ENCODE data around the gene OR4K17.

OR4K17 gene

DNA sequence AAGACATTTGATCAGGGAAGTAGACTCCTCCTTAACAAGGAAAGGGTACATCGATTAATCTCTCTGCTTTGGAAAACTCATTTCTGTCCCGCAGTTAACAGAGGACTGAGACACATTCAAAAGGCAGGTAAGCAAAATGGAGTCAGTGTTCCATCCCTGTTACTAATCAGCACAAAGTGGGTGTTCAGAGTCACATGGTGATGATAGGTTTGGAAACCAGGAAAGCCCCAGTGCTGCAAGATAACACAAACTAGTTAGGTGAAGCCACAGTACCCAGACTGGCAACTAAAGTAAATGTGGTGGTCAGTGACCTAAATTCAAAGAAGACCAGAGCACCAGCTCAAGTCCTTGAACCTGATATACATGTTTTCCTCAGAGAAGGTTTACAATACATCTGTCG lies 1.8 kb downstream of the OR4K17 start:
- TF ChIP-seq, protein P1, sequence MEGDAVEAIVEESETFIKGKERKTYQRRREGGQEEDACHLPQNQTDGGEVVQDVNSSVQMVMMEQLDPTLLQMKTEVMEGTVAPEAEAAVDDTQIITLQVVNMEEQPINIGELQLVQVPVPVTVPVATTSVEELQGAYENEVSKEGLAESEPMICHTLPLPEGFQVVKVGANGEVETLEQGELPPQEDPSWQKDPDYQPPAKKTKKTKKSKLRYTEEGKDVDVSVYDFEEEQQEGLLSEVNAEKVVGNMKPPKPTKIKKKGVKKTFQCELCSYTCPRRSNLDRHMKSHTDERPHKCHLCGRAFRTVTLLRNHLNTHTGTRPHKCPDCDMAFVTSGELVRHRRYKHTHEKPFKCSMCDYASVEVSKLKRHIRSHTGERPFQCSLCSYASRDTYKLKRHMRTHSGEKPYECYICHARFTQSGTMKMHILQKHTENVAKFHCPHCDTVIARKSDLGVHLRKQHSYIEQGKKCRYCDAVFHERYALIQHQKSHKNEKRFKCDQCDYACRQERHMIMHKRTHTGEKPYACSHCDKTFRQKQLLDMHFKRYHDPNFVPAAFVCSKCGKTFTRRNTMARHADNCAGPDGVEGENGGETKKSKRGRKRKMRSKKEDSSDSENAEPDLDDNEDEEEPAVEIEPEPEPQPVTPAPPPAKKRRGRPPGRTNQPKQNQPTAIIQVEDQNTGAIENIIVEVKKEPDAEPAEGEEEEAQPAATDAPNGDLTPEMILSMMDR (IDR thresholded peaks at IDR 0.05; ENCODE audit: insufficient read depth, low read length) = no peak
- TF ChIP-seq POLR2AphosphoS5 (IDR thresholded peaks at IDR 0.05; ENCODE audit: low read depth) (no peak), SPI1 (IDR thresholded peaks at IDR 0.05; ENCODE audit: borderline replicate concordance, low read depth) (no peak), GABPA (IDR thresholded peaks at IDR 0.05; ENCODE audit: low read depth) (no peak)
- TF ChIP-seq, protein P2, sequence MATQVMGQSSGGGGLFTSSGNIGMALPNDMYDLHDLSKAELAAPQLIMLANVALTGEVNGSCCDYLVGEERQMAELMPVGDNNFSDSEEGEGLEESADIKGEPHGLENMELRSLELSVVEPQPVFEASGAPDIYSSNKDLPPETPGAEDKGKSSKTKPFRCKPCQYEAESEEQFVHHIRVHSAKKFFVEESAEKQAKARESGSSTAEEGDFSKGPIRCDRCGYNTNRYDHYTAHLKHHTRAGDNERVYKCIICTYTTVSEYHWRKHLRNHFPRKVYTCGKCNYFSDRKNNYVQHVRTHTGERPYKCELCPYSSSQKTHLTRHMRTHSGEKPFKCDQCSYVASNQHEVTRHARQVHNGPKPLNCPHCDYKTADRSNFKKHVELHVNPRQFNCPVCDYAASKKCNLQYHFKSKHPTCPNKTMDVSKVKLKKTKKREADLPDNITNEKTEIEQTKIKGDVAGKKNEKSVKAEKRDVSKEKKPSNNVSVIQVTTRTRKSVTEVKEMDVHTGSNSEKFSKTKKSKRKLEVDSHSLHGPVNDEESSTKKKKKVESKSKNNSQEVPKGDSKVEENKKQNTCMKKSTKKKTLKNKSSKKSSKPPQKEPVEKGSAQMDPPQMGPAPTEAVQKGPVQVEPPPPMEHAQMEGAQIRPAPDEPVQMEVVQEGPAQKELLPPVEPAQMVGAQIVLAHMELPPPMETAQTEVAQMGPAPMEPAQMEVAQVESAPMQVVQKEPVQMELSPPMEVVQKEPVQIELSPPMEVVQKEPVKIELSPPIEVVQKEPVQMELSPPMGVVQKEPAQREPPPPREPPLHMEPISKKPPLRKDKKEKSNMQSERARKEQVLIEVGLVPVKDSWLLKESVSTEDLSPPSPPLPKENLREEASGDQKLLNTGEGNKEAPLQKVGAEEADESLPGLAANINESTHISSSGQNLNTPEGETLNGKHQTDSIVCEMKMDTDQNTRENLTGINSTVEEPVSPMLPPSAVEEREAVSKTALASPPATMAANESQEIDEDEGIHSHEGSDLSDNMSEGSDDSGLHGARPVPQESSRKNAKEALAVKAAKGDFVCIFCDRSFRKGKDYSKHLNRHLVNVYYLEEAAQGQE (IDR thresholded peaks at IDR 0.05; ENCODE audit: insufficient replicate concordance, low read depth) = no peak
- DNase-seq (ENCODE audit: low read depth in 1 of 2, low spot score in 1 of 2) = no peak
- Histone ChIP-seq H3K4me3 (replicated peaks; ENCODE audit: insufficient read depth, low read length) (no peak overlapping the region), H3K27ac (replicated peaks) (no peak overlapping the region), H3K27me3 (ENCODE audit: insufficient read depth, poor library complexity, severe bottlenecking) (peaks cover 12% of the 10 kb centered on the region)

DNA sequence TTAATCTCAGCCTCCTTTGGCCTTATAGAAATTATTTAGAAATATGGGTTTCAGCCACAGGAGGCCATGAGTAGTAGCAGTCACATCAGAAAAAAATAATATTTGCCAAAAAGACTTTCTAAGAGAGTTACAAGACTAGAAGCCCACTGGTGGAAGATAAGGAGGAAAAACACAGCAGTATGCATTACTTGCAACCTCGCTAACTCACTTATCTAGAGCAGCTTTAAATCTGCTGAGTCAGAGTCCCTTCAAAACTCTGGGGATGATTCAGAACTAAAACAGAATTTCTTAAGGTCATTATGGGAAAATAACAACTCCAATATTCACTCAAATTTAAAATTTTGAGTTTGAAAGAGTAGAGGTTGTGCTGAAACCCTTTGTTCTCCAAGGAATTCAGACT lies 6.2 kb downstream of the OR4K17 start:
- TF ChIP-seq SPI1 (IDR thresholded peaks at IDR 0.05; ENCODE audit: borderline replicate concordance, low read depth) (no peak), POLR2AphosphoS5 (IDR thresholded peaks at IDR 0.05; ENCODE audit: low read depth) (no peak), GABPA (IDR thresholded peaks at IDR 0.05; ENCODE audit: low read depth) (no peak)
- TF ChIP-seq, protein P2 (IDR thresholded peaks at IDR 0.05; ENCODE audit: insufficient replicate concordance, low read depth) = no peak
- TF ChIP-seq, protein P1 (IDR thresholded peaks at IDR 0.05; ENCODE audit: insufficient read depth, low read length) = no peak
- H3K4me3 ChIP-seq (replicated peaks; ENCODE audit: insufficient read depth, low read length) = no peak overlapping the region
- no peak for DNase-seq (ENCODE audit: low read depth in 1 of 2, low spot score in 1 of 2)
- no peak overlapping the region for H3K27ac ChIP-seq (replicated peaks)
- peaks cover 8% of the 10 kb centered on the region for H3K27me3 ChIP-seq (ENCODE audit: insufficient read depth, poor library complexity, severe bottlenecking)

DNA sequence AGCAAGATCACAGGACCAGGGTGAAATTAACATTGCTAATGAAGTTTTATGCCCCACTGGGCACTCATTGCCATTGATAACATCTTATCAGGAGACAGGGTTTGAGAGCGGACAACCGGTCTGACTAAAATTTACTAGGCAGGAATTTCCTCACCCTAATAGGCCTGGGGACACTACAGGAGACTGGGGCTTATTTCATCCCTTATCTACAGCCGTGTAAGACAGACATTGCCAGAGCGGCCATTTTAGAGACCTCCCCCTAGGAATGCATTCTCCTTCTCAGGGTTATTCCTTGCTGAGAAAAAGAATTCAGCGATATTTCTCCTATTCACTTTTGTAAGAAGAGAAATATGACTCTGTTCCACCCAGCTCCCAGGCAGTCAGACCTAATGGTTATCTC lies 8.3 kb downstream of the OR4K17 start:
- TF ChIP-seq SPI1 (IDR thresholded peaks at IDR 0.05; ENCODE audit: borderline replicate concordance, low read depth) (no peak), POLR2AphosphoS5 (IDR thresholded peaks at IDR 0.05; ENCODE audit: low read depth) (no peak), GABPA (IDR thresholded peaks at IDR 0.05; ENCODE audit: low read depth) (no peak)
- TF ChIP-seq, protein P1 (IDR thresholded peaks at IDR 0.05; ENCODE audit: insufficient read depth, low read length) = no peak
- TF ChIP-seq, protein P2 (IDR thresholded peaks at IDR 0.05; ENCODE audit: insufficient replicate concordance, low read depth) = no peak
- no peak overlapping the region for H3K4me3 ChIP-seq (replicated peaks; ENCODE audit: insufficient read depth, low read length)
- no peak for DNase-seq (ENCODE audit: low read depth in 1 of 2, low spot score in 1 of 2)
- peaks cover 3% of the 10 kb centered on the region for H3K27me3 ChIP-seq (ENCODE audit: insufficient read depth, poor library complexity, severe bottlenecking)
- H3K27ac ChIP-seq (replicated peaks) = no peak overlapping the region
